ENCODE results near the gene SLC39A11. TPM values are rescaled to one million over a fixed set of nuclear protein-coding genes. Genes with fewer than 3 reads are reported as not detected.

Gene SLC39A11
- total and polyA plus RNA-seq, 4 donors = 18.9 to 44.9 (median 28.2) TPM

DNA sequence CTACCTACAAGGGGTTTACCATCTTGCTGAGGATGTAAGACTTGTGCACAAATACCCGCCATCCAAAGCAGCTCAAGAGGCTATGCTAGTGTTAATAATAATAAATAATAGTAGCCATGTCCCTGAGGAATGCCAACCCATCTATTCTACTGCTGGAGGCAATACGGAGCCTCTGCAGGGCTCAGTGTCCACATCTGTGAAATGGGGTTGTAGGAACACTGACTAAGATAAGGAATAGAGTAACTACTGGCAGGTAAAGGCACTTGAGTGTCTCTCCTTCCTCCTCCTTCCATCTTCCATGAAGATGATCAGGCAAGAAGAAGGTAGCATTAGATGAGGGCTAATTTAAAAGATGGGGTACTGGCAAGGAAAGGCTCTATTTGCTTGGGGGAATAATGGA lies 295.3 kb downstream of the SLC39A11 start (continued):
- TF ChIP-seq NR2F2 (IDR thresholded peaks at IDR 0.05) (no peak), SP1 (IDR thresholded peaks at IDR 0.05) (no peak), TAF1 (conservative IDR thresholded peaks at IDR 0.05) (no peak)

DNA sequence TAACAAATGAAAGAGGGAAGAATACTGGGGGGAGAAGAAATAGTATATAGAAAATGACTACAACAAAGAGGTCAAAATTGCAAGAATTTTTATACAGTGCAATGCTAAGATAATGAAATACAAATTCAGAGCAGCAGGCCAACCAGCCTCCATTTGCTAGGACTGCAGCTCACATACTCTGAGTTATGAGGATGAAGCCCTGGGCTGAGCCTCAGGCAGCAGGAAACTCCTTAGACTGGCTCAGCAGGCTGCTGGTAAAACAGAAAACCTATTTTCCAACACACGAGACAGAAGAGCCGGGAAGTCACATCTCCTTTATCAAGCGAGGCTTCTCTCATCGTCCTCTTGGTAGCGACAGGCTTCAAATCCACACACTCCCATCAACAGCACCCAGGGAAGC lies 296.5 kb downstream of the SLC39A11 start:
- 95% methylated on average over 5 of the region's 5 CpGs for WGBS
- no peaks in the 10 kb centered on the region for H3K4me1 ChIP-seq (ENCODE audit: control insufficient read depth in 4 of 4, insufficient read depth in 4 of 4, low read length in 3 of 4)
- no peak overlapping the region for H3K4me3 ChIP-seq (ENCODE audit: low read depth in 1 of 3, low read length in 3 of 3)
- no peak overlapping the region for H3K27ac ChIP-seq (ENCODE audit: low read depth in 1 of 2, low read length in 2 of 2)
- H3K9me3 ChIP-seq (ENCODE audit: control insufficient read depth in 4 of 4, low read length in 3 of 4) = peaks cover 12 to 30% (median 13%) of the 10 kb centered on the region in 4 donors
- no peak overlapping the region for H3K9ac ChIP-seq (ENCODE audit: low read depth in 1 of 2, low read length in 2 of 2)
- no peak for DNase-seq (ENCODE audit: low spot score)
- no peaks in the 10 kb centered on the region for H3K27me3 ChIP-seq (ENCODE audit: control insufficient read depth in 4 of 4, insufficient read depth in 4 of 4, low read length in 3 of 4)
- H3K36me3 ChIP-seq (ENCODE audit: control insufficient read depth in 4 of 4, insufficient read depth in 3 of 4, low read depth in 1 of 4, low read length in 3 of 4) = peaks cover 0 to 8% (median 3%) of the 10 kb centered on the region in 4 donors
- TF ChIP-seq, protein P1, sequence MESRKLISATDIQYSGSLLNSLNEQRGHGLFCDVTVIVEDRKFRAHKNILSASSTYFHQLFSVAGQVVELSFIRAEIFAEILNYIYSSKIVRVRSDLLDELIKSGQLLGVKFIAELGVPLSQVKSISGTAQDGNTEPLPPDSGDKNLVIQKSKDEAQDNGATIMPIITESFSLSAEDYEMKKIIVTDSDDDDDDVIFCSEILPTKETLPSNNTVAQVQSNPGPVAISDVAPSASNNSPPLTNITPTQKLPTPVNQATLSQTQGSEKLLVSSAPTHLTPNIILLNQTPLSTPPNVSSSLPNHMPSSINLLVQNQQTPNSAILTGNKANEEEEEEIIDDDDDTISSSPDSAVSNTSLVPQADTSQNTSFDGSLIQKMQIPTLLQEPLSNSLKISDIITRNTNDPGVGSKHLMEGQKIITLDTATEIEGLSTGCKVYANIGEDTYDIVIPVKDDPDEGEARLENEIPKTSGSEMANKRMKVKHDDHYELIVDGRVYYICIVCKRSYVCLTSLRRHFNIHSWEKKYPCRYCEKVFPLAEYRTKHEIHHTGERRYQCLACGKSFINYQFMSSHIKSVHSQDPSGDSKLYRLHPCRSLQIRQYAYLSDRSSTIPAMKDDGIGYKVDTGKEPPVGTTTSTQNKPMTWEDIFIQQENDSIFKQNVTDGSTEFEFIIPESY (IDR thresholded peaks at IDR 0.05) = no peak
- TF ChIP-seq NR2F2 (IDR thresholded peaks at IDR 0.05) (no peak), RAD21 (IDR thresholded peaks at IDR 0.05) (no peak), FOXA2 (IDR thresholded peaks at IDR 0.05) (no peak), TAF1 (conservative IDR thresholded peaks at IDR 0.05) (no peak), FOXA1 (IDR thresholded peaks at IDR 0.05) (no peak), HNF4G (IDR thresholded peaks at IDR 0.05) (no peak)
- TF ChIP-seq, protein P2, sequence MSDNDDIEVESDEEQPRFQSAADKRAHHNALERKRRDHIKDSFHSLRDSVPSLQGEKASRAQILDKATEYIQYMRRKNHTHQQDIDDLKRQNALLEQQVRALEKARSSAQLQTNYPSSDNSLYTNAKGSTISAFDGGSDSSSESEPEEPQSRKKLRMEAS (IDR thresholded peaks at IDR 0.05) = no peak

DNA sequence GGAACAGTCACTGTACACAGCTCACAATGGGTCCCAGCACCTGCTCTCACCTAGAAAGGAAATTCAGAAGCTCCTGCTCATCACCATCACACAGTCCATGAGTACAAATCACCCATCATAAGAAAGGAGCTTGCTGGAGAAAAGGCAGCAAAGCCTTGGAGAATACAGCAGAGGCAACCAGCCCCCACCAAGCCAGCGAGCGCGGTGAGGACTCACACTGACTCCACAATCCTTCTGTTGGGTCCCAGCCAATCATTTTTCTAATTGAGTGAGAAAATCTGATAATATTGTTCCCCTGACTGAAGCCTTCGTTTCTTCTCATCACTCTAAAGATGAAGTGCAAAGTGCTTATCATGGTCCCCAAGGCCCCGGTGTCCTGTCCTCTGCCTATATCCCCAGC lies 298.3 kb downstream of the SLC39A11 start:
- no peak overlapping the region for H3K9ac ChIP-seq (ENCODE audit: low read depth in 1 of 2, low read length in 2 of 2)
- no peaks in the 10 kb centered on the region for H3K4me1 ChIP-seq (ENCODE audit: control insufficient read depth in 4 of 4, insufficient read depth in 4 of 4, low read length in 3 of 4)
- H3K27ac ChIP-seq (ENCODE audit: low read depth in 1 of 2, low read length in 2 of 2) = no peak overlapping the region
- no peak for TF ChIP-seq FOXA2 (IDR thresholded peaks at IDR 0.05)
- no peak for TF ChIP-seq GABPA (IDR thresholded peaks at IDR 0.05 in 1 of 2, conservative IDR thresholded peaks at IDR 0.05 in 1 of 2)
- no peak for TF ChIP-seq NR2F2 (IDR thresholded peaks at IDR 0.05)
- TF ChIP-seq, protein P2 (IDR thresholded peaks at IDR 0.05) = no peak
- TF ChIP-seq HNF4A (conservative IDR thresholded peaks at IDR 0.05) = no peak
- no peak for TF ChIP-seq HNF4G (IDR thresholded peaks at IDR 0.05)
- TF ChIP-seq, protein P3, sequence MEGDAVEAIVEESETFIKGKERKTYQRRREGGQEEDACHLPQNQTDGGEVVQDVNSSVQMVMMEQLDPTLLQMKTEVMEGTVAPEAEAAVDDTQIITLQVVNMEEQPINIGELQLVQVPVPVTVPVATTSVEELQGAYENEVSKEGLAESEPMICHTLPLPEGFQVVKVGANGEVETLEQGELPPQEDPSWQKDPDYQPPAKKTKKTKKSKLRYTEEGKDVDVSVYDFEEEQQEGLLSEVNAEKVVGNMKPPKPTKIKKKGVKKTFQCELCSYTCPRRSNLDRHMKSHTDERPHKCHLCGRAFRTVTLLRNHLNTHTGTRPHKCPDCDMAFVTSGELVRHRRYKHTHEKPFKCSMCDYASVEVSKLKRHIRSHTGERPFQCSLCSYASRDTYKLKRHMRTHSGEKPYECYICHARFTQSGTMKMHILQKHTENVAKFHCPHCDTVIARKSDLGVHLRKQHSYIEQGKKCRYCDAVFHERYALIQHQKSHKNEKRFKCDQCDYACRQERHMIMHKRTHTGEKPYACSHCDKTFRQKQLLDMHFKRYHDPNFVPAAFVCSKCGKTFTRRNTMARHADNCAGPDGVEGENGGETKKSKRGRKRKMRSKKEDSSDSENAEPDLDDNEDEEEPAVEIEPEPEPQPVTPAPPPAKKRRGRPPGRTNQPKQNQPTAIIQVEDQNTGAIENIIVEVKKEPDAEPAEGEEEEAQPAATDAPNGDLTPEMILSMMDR (IDR thresholded peaks at IDR 0.05; ENCODE audit: low read depth, low read length, missing input control) = no peak
- TF ChIP-seq, protein P4, sequence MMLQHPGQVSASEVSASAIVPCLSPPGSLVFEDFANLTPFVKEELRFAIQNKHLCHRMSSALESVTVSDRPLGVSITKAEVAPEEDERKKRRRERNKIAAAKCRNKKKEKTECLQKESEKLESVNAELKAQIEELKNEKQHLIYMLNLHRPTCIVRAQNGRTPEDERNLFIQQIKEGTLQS (IDR thresholded peaks at IDR 0.05) = no peak
- no peak for TF ChIP-seq SP1 (IDR thresholded peaks at IDR 0.05)
- no peak overlapping the region for H3K4me3 ChIP-seq (ENCODE audit: low read depth in 1 of 3, low read length in 3 of 3)
- DNase-seq (ENCODE audit: low spot score) = no peak
- 90% methylated on average over 5 of the region's 5 CpGs for WGBS
- H3K27me3 ChIP-seq (ENCODE audit: control insufficient read depth in 4 of 4, insufficient read depth in 4 of 4, low read length in 3 of 4) = no peaks in the 10 kb centered on the region
- peaks cover 12 to 25% (median 13%) of the 10 kb centered on the region in 4 donors for H3K9me3 ChIP-seq (ENCODE audit: control insufficient read depth in 4 of 4, low read length in 3 of 4)
- peaks cover 0 to 8% (median 3%) of the 10 kb centered on the region in 4 donors for H3K36me3 ChIP-seq (ENCODE audit: control insufficient read depth in 4 of 4, insufficient read depth in 3 of 4, low read depth in 1 of 4, low read length in 3 of 4)
